K562 treated with DMSO at 1 percent for 24 hours (cell line): ENCODE data around the gene TUBB4B. TPM values are rescaled to one million over a fixed set of nuclear protein-coding genes. Genes with fewer than 3 reads are reported as not detected.

Experiments
- total RNA-seq: library from RNA; unstranded; fragments of 300-600 nt; gene quantifications from 2 replicates; pipeline ENCODE4 v1.2.3, GENCODE V29; 2022; ENCODE audit warnings: low read depth; ENCODE audit not compliant: insufficient read depth

Gene TUBB4B
- total RNA-seq = 1,217 and 1,249 TPM in 2 replicates

DNA sequence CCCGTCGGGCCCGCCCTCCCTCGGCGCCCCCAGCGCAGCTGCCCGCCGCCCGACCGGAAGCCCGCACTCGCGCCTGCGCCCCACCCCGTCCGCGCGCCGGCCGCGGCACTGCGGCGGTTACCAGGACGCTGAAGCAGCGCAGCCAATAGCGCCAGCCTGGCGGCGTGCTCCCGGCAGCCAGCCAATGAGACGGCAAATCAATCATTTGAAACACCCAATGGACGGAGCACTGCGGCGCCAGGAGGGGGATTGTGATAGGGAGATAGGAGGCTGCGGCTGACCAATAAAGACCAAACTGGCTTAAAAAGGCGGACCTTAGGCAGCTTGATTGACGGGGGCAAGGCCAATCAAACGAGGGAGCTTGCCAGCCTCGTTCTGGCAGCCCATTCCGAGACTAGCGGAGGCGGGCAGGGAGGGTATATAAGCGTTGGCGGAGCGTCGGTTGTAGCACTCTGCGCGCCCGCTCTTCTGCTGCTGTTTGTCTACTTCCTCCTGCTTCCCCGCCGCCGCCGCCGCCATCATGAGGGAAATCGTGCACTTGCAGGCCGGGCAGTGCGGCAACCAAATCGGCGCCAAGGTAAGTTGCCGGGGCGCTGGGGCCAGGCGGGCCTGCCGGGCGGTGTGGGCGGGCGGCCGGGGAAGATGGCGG lies at the start of gene TUBB4B:
TSS of gene TUBB4B (plus strand) at position 447 of the 649 bp plus-strand sequence. CDS start at position 521, 74 bp downstream.

DNA sequence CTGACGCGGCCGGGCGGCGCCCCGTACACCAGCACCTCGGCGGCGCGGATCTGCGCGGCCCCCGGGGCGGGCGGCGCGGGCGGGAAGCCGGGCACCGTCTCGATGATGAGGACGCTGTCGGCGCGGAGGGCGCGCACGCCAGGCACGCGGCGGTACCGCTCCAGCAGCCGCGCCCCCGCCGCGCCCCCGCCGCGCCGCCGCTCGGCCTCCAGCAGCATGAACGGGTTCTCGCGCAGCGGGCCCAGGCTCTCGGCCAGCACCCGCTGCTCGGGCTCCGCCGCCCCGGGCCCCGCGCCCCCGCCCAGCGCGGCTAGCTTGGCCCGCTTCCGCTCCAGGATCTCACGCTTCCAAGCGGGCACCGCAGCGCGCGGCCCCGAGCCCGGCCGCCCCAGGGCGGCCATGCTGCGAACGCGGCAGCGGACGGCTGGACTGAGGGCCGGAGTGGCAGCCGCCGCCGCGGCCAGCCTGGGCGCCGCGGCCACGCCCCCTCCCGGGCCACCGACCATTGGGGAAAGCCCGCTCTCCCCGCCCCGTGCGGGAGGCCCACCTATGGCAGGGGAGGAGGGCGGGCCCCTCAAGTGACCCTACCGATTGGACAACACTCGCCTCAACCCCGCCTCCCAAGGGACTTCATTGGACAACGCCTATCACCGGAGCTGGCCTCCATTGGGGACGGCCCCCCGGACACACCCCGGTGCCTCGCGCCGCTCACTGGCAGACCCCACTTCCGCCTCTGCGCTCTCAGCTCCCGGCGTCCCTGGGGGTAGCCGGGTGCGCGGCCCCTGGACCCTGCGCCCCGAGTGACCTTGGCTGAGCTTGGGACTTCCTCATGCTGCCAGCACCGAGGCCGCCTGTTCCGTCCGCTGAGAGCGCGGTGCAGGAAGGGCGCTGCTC lies 40.5 kb upstream of the TUBB4B start, which contains the start of gene TPRN:
TSS of gene TPRN (minus strand) at position 431 of the 894 bp plus-strand sequence. CDS start at position 401, 30 bp downstream.

DNA sequence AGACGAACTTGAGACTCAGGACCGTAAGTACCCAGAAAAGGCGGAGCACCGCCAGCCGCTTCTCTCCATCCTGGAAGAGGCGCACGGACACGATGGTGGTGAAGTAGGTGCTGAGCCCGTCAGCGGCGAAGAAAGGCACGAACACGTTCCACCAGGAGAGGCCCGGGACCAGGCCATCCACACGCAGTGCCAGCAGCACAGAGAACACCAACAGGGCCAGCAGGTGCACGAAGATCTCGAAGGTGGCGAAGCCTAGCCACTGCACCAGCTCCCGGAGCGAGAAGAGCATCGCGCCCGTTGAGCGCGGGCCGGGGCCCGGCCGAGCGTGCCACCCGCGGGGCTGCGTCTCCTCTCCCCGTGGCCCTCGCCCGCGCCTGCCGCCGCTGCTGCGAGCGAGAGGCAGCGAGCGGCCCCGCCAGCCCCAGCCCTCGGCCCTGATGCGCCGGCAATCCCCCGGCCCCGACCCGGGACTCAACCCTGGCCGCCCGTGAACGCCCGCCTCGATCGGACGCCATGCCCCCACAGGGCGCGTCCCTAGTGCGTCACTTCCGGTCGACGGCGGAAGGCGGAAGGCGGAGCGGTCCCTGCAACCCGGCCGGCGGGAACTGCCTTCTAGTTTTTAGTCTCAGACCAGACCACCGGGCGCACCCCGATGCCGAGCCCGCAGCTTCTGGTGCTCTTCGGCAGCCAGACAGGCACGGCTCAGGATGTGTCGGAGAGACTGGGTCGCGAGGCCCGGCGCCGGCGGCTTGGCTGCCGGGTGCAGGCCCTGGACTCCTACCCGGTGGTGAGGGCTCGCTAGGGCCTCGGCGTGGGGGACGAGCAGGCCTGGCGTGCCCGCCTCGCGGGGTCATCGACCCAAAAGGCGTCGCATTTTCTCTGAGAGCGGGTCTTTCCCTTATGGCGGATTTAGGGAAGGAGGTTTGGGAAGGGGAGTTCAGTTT lies 35.7 kb upstream of the TUBB4B start, which contains the start of the genes NDOR1 and TMEM203:
TSS of gene NDOR1 (plus strand) at position 575 of the 944 bp plus-strand sequence. CDS start at position 653, 78 bp downstream.
TSS of gene TMEM203 (minus strand) at position 523 of the 944 bp plus-strand sequence. CDS start at position 289, 234 bp downstream.

DNA sequence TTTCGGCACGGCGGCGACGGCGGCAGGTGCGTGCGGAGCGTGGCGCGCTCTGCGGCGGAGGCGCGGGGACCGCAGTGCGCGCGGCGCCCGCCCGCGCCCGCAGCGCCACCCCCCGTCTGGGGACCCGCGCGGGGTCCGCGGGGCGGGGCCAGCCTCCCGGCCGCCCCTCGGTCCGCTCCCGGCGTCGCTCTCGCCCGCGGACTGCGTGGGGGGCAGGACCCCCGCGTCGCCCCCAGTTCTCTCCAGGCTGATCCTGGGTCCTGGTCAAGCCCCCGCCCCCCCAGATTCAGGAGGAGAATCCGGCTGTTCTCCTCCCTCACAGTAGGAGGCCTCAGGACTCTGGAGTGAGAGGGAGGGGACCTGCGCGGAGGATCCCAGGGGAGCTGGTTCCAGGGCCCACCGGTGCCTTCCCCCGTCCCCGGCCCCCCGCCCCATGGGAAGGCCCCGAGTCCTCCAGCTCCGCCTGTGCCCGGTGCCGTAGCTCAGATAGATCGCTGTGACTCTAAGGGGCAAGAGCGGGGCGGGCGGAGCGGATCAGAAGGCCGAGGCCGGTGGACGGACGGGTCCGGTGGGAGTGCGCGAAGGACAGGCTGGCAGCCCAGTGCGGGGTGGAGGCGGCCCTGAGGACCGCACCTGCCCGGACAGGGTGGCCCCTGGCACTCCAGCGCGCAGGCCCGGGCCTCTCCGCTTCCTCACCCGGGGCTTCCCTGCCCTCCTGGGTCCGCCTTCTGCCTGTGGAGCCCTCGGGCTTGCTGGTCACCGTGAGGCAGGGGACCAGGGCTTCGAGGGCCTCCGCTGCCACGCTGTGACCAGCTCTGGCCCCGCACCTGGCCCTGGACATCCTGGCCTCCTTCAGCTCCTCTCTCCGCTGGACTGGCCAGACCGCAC lies 18.7 kb upstream of the TUBB4B start, which contains the start of gene RNF208:
TSS of gene RNF208 (minus strand) at position 51 of the 888 bp plus-strand sequence. CDS start 1,028 bp downstream, outside the sequence.

DNA sequence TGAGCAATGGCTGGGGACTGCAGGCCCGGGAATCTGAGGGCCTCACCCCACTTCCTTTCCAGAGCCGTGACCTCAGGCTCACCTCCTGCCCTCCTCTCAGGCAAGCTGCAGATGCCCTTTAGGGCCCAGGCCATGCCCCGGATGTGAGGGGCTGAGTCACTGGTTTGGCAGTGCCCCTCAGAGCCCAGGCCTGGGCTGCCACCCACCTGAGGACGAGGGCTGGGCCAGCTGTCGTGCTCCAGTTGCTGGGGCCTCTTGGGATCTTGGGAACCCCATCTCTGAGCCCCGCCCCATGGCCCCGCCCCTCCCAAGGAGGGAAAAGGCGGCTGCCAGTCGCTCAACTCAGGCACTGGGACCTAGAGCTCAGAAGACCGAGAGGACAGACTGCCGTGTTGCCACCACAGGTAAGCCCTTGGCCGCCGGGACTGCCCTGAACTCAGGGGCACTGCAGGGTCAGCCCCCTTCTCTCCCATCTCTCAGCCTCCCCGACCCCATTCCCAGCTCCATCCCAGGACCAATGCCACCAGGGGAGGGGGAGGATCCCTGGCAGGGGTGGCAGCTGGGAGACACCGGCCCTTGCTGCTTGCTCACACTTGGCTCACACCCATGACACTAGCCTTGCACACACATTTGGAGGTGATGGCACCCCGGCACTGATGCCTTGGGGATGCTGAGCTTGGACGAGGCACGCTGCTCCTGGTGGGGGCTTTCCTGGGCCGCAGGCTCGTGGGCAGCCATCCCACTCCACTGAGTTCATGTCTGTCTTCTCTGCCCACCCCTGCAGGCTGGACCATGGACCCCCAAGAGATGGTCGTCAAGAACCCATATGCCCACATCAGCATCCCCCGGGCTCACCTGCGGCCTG lies 16.0 kb upstream of the TUBB4B start, which contains the start of gene CYSRT1:
TSS of gene CYSRT1 (plus strand) at position 345 of the 865 bp plus-strand sequence. CDS start at position 793, 448 bp downstream.

DNA sequence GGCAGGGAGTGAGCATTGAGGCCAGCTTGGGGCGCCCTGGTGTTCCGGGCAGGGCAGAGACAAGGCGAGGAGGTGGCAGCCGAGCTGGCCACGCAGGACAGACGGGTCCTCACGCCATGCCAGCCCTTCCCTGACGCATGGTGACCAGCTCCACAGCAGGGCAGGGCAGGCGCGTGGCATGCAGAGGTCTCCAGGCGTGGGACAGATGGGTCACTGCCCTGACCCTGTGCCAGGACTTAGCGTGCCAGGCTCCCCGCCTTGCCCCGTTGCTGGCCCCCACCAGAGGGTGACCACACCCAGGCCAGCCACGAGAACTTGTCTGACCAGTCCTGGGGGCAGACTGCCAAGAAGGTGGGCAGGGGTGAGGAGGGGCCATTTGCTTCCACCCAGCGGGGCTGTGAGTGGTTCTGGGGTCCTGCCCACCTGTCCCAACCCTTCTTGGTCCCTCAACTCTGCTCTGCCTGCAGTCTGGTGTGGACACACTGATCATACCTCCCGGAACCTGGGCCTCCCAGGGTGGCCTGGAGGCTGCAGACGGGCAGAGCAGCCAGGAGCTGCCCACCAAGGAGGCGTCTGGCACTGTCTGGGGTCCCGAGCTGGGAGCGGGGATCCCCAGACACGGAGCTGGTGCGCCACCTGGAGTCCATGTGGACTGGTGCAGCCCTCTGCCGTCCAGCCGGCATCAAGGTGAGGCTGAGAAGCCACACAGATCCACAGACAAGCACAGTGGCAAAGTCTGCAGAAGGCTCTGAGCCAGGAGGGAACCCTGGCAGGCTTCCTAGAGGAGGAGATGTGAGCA lies 13.8 kb upstream of the TUBB4B start, which contains the start of gene RNF224:
TSS of gene RNF224 (plus strand) at position 449 of the 799 bp plus-strand sequence. CDS start 834 bp downstream, outside the sequence.

DNA sequence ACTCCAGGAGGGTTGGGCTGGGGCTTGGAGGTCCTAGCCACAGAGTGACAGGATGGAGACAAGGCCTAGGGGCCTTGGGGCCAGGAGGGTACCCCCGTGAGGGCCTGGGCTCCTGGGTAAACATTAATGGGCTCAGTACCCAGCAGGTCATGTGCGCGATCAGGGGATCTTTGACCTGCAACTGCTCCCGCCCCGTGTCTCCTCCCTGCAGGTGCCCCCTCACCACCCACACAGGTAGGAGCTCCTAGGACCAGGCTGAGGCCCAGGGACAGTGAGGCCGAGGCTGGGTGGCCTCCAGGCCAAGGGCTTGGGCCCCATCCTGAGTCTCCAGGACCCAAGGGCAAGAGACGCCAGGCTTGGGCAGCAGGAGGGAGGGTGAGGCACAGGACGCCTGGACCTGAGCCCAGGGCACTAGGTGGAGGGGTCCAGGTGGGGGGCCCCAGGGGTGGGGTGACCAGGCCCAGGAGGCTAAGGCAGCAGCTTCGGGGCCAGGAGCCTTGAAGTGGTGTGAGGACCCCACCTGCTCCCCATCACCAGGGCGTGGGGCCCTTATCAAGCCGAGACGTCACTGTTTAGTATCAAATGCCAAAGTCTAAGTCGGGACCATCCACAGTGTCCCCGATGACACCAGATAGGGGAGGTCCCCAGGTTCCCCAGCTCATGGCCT lies 10.2 kb upstream of the TUBB4B start, which contains the start of gene SLC34A3:
TSS of gene SLC34A3 (plus strand) at position 197 of the 667 bp plus-strand sequence. CDS start 802 bp downstream, outside the sequence.

DNA sequence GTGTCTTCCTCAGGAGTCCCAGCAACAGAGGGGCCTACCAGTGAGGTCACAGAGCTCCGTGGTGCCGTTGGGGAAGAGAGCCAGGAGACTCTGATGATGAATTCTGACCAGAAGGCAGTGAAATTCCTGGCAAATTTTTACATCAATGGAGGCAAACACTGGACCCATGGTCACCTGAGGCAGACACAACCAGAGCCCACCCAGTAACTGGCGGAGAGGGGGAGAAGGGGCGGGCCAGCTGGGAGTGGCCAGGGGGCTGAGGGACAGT lies 10.0 kb downstream of the TUBB4B start, which contains the start of gene STPG3:
TSS of gene STPG3 (plus strand) at position 93 of the 268 bp plus-strand sequence. CDS start at position 94, 1 bp downstream.

DNA sequence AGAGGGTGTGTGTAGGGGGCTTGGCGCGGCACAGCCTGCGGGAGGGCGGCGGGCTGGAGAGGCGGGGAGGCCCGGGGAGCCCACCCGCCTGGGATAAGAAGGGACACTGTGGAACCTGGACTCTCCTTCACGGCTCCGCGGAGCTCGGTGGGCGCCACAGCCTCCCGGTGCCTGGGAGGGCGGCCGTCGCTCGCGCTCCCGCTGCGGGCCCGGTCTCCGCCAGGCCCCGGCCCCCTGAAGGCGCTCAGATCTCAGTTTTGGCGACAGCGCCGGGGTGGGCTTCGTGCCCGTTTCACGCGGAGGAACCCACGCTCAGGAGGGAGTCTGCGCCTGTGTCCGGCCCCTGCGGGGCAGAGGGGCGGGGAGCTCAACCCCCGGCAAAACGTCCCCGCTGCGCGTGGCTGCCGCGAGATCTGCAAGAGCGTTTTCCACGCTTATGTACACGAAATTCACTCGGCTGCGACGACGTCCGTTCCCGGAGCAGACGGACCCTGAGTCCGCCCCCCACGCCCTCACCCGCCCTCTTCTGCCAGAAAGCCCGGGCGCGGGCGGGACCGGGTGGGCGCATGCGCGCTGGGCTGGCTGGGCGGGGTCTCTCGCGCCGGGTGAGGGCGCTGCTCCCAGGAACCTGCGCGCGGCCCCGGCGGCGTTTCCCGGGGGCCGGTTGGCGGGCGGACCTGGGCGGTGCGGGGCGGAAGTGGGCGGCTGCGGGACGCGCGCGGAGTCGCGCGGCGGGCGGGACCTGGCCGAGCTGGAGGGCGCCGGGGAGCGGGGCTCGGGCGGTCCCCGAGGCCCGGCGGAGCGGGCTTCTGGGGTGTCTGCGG lies 13.7 kb downstream of the TUBB4B start, which contains the start of gene NELFB:
TSS of gene NELFB (plus strand) at position 704 of the 824 bp plus-strand sequence.

DNA sequence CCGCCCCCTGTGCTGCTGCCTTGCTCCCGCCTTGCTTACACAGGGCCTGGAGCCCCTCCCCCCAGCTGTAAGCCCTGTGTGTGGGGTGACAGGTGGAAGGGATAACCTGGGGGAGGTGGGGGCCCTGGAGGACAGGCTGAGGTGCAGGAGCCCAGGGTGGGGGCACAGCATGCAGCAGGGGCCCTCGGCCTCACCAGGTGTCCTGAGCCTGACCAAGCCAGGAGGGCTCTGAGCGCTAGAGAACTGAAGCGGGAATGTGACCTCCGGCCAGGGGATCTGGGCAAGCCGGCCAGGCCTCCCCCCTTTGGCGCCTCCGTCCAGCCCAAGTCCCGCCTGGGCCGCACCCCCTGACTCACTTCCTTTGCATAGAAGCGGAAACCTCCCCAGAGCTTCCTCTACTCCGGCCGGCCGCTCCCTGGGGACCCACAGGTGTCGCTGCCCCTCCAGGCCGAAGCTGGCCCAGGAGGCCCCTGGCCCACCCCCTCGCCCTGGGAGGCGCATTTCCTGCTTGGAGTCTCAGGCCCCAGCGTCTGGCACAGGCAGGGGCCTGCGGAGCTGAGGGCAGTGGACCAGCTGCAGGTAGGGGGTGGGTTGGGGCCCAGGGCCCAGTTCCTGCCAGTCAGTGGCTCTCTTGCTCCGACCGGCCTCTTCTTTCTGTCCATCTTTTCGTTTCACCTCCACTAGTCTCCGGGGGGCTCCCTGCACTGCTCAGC lies 36.4 kb downstream of the TUBB4B start, which contains the start of gene TOR4A:
TSS of gene TOR4A (plus strand) at position 398 of the 713 bp plus-strand sequence. CDS start 964 bp downstream, outside the sequence.

Other genes starting within 250 kb of the TUBB4B start
- gene PAXX, start 248.9 kb upstream of the TUBB4B start, total RNA-seq = 82.2 and 86.6 TPM in 2 replicates
- gene CLIC3, start 244.7 kb upstream of the TUBB4B start, total RNA-seq = 0.64 and 1.7 TPM in 2 replicates
- 11.0 and 24.1 TPM in 2 replicates for gene ABCA2, start 213.1 kb upstream of the TUBB4B start, total RNA-seq
- not detected in 2 replicates for gene FUT7, start 209.2 kb upstream of the TUBB4B start, total RNA-seq
- gene NPDC1, start 195.1 kb upstream of the TUBB4B start, total RNA-seq = 0.66 and 1.1 TPM in 2 replicates
- 0.21 TPM in 1 of 2 replicates, not detected in the other for gene ENTPD2, start 187.2 kb upstream of the TUBB4B start, total RNA-seq
- gene SAPCD2, start 170.7 kb upstream of the TUBB4B start, total RNA-seq = 36.1 and 38.7 TPM in 2 replicates
- 9.0 and 9.6 TPM in 2 replicates for gene UAP1L1, start 163.8 kb upstream of the TUBB4B start, total RNA-seq
- gene MAN1B1, start 154.3 kb upstream of the TUBB4B start, total RNA-seq = 52.5 and 56.8 TPM in 2 replicates
- 187 and 232 TPM in 2 replicates for gene DPP7, start 126.6 kb upstream of the TUBB4B start, total RNA-seq
- 0.12 and 0.78 TPM in 2 replicates for gene GRIN1, start 102.1 kb upstream of the TUBB4B start, total RNA-seq
- not detected in 2 replicates for gene LRRC26, start 71.2 kb upstream of the TUBB4B start, total RNA-seq
- gene TMEM210, start 69.2 kb upstream of the TUBB4B start, total RNA-seq = not detected in 2 replicates
- gene ANAPC2, start 52.7 kb upstream of the TUBB4B start, total RNA-seq = 57.0 and 62.9 TPM in 2 replicates
- 231 and 245 TPM in 2 replicates for gene SSNA1, start 52.6 kb upstream of the TUBB4B start, total RNA-seq
- gene TPRN, start 40.5 kb upstream of the TUBB4B start, total RNA-seq = 33.3 and 34.3 TPM in 2 replicates
- gene TMEM203, start 35.6 kb upstream of the TUBB4B start, total RNA-seq = 70.6 and 73.1 TPM in 2 replicates
- gene NDOR1, start 35.6 kb upstream of the TUBB4B start, total RNA-seq = 28.7 and 33.4 TPM in 2 replicates
- 6.9 and 7.0 TPM in 2 replicates for gene RNF208, start 19.0 kb upstream of the TUBB4B start, total RNA-seq
- 1.6 and 1.7 TPM in 2 replicates for gene CYSRT1, start 16.1 kb upstream of the TUBB4B start, total RNA-seq
- gene RNF224, start 13.8 kb upstream of the TUBB4B start, total RNA-seq = not detected in 2 replicates
- not detected in 2 replicates for gene SLC34A3, start 10.4 kb upstream of the TUBB4B start, total RNA-seq
- 0.60 TPM in 1 of 2 replicates, not detected in the other for gene STPG3, start 10.0 kb downstream of the TUBB4B start, total RNA-seq
- gene NELFB, start 14.0 kb downstream of the TUBB4B start, total RNA-seq = 123 TPM in 2 replicates
- 86.6 and 103 TPM in 2 replicates for gene TOR4A, start 36.4 kb downstream of the TUBB4B start, total RNA-seq
- 19.3 and 20.3 TPM in 2 replicates for gene NRARP, start 61.0 kb downstream of the TUBB4B start, total RNA-seq
- gene EXD3, start 181.9 kb downstream of the TUBB4B start, total RNA-seq = 12.1 and 16.9 TPM in 2 replicates
- 1.9 and 2.1 TPM in 2 replicates for gene NOXA1, start 182.1 kb downstream of the TUBB4B start, total RNA-seq
- 0.21 TPM in 1 of 2 replicates, not detected in the other for gene ENTPD8, start 200.1 kb downstream of the TUBB4B start, total RNA-seq
- gene NSMF, start 218.0 kb downstream of the TUBB4B start, total RNA-seq = 54.0 and 55.9 TPM in 2 replicates